ENCODE results near the gene RHOBTB1.

DNA sequence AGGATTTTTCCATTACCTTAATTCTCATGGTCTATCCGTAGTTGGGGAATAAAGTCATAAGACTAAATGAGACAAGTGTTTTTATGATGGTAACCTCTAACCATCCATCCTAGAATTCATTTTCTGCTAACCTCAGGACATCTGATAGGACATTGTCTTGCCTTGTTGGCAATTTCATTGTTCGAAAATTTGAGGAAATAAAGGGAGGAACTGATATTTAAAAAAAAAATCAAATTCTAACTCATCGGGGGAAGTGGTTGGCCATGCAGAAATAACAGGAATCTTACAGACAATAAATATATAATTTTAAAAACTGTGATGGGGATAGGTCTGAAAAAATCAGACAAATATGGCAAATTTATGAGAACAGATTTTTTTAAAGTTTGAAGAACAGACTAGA is 21.7 kb upstream of the RHOBTB1 start:
- no peak for TF ChIP-seq POLR2AphosphoS5 (IDR thresholded peaks at IDR 0.05; ENCODE audit: low read depth, low read length)
- no peak for TF ChIP-seq POLR2A (IDR thresholded peaks at IDR 0.05; ENCODE audit: low read depth, low read length)

All from GM12892 (cell line).